Neural cell (in vitro differentiated cells): ENCODE measurements around the gene LORICRIN. TPM values are rescaled to one million over a fixed set of nuclear protein-coding genes. Genes with fewer than 3 reads are reported as not detected.
A peak's percentile ranks its signal among the peaks of the same experiment; 100 is the strongest.
"Not testable (repeated sequence)": the region's sequence is repeated elsewhere in the genome, so short reads cannot be mapped to it uniquely, and the experiment has no call there.

ENCODE experiments used
- H2AFZ ChIP-seq: fragments of 200-600, 300-800 bp; sonication (generic), shearing (Covaris generic); 2 replicates; pipeline ENCODE4 v1.6.0; 2014; ENCODE audit warnings: low read depth, mild to moderate bottlenecking, antibody characterized with exemption, low read length, moderate library complexity
- H3F3A ChIP-seq: fragments of 200-600 bp; shearing (Covaris generic); 2 replicates; pipeline ENCODE4 v1.6.1; 2016; ENCODE audit warnings: mild to moderate bottlenecking, moderate library complexity, mixed read lengths, antibody characterized with exemption, low read length; ENCODE audit not compliant: insufficient read depth, poor library complexity, severe bottlenecking
- H3K27ac ChIP-seq: fragments of 200-600, 300-800 bp; sonication (generic), shearing (Covaris generic); 2 replicates; pipeline ENCODE4 v1.5.1; 2014; ENCODE audit warnings: mild to moderate bottlenecking, low read length, moderate library complexity
- H3K27me3 ChIP-seq: fragments of 300-800, 200-600 bp; sonication (generic), shearing (Covaris generic); 2 replicates; pipeline ENCODE4 v1.6.0; 2014; ENCODE audit warnings: mild to moderate bottlenecking, low read depth, low read length, moderate library complexity; ENCODE audit not compliant: insufficient read depth
- H3K36me3 ChIP-seq: fragments of 300-800, 200-600 bp; sonication (generic), shearing (Covaris generic); 2 replicates; pipeline ENCODE4 v1.5.1; 2014; ENCODE audit warnings: mild to moderate bottlenecking, antibody characterized with exemption, low read length, moderate library complexity; ENCODE audit not compliant: insufficient read depth
- H3K4me2 ChIP-seq: fragments of 300-800, 200-600 bp; sonication (generic), shearing (Covaris generic); 2 replicates; pipeline ENCODE4 v1.6.0; 2014; ENCODE audit warnings: mild to moderate bottlenecking, low read length
- H3K4me3 ChIP-seq: fragments of 300-800, 200-600 bp; sonication (generic), shearing (Covaris generic); 2 replicates; pipeline ENCODE4 v1.5.1; 2014; ENCODE audit warnings: mild to moderate bottlenecking, low read length, moderate library complexity
- H3K79me2 ChIP-seq: fragments of 200-600 bp; shearing (Covaris generic); replicated peaks from 2 replicates; pipeline ENCODE4 v1.6.0; 2014; ENCODE audit warnings: mild to moderate bottlenecking, low read length, moderate library complexity; ENCODE audit not compliant: insufficient read depth
- H3K9ac ChIP-seq: fragments of 300-800, 200-600 bp; sonication (generic), shearing (Covaris generic); 2 replicates; pipeline ENCODE4 v1.6.1; 2016; ENCODE audit warnings: mild to moderate bottlenecking, low read length, mixed read lengths
- H3K9me2 ChIP-seq: fragments of 200-600 bp; shearing (Covaris generic); 2 replicates; pipeline ENCODE4 v1.6.1; 2016; ENCODE audit warnings: mild to moderate bottlenecking, low read length, mixed read lengths; ENCODE audit not compliant: insufficient read depth
- H3K9me3 ChIP-seq: fragments of 200-600, 300-800 bp; sonication (generic), shearing (Covaris generic); 2 replicates; pipeline ENCODE4 v1.6.1; 2016; ENCODE audit warnings: mild to moderate bottlenecking, mixed run types, low read length, moderate library complexity, mixed read lengths
- H4K20me1 ChIP-seq: fragments of 200-600 bp; shearing (Covaris generic); 2 replicates; pipeline ENCODE4 v1.6.1; 2016; ENCODE audit warnings: mild to moderate bottlenecking, mixed run types; ENCODE audit not compliant: insufficient read depth
- EP300 ChIP-seq: fragments of 450-650 bp; conservative IDR thresholded peaks from 2 replicates; pipeline ENCODE4 v1.6.1; 2014; ENCODE audit warnings: antibody characterized with exemption, mild to moderate bottlenecking, moderate library complexity; ENCODE audit not compliant: poor library complexity, severe bottlenecking
- EZH2 ChIP-seq: fragments of 200-600, 300-800 bp; shearing (Covaris generic), sonication (generic); IDR thresholded peaks from 2 replicates; pipeline ENCODE4 v1.6.1; 2014; ENCODE audit warnings: antibody characterized with exemption, low read length, borderline replicate concordance, mild to moderate bottlenecking; ENCODE audit not compliant: insufficient read depth, poor library complexity, severe bottlenecking
- MXI1 ChIP-seq: fragments of 450-650 bp; conservative IDR thresholded peaks from 2 replicates; pipeline ENCODE4 v1.6.1; 2014; ENCODE audit warnings: antibody characterized with exemption, mild to moderate bottlenecking; ENCODE audit not compliant: poor library complexity, severe bottlenecking
- POLR2AphosphoS5 ChIP-seq: IDR thresholded peaks from 2 replicates; pipeline ENCODE4 v1.6.1; 2012
- RAD21 ChIP-seq: fragments of 450-650 bp; conservative IDR thresholded peaks from 2 replicates; pipeline ENCODE4 v1.6.1; 2014; ENCODE audit warnings: antibody characterized with exemption, mild to moderate bottlenecking, moderate library complexity
- SMC3 ChIP-seq: fragments of 450-650 bp; conservative IDR thresholded peaks from 2 replicates; pipeline ENCODE4 v1.6.1; 2014; ENCODE audit warnings: antibody characterized with exemption, mild to moderate bottlenecking, moderate library complexity; ENCODE audit not compliant: poor library complexity
- TAF1 ChIP-seq: IDR thresholded peaks from 2 replicates; pipeline ENCODE4 v1.6.1; 2012; ENCODE audit warnings: low read depth
- polyA plus RNA-seq: library from polyadenylated mRNA; depleted of rRNA; stranded (reverse); fragments of >200 nt; gene quantifications from 2 replicates; pipeline ENCODE4 v1.2.3, GENCODE V29; 2014
- TF ChIP-seq, protein P1 (sequence below): IDR thresholded peaks from 2 replicates; pipeline ENCODE4 v1.6.1; 2012; ENCODE audit warnings: borderline replicate concordance
- TF ChIP-seq, protein P2 (sequence below): fragments of 450-650 bp; IDR thresholded peaks from 2 replicates; pipeline ENCODE4 v1.5.1; 2014; ENCODE audit warnings: antibody characterized with exemption, mild to moderate bottlenecking, moderate library complexity; ENCODE audit not compliant: poor library complexity, severe bottlenecking

LORICRIN gene
- polyA plus RNA-seq, 1 donor from 2014 or later, result 1.3 TPM

DNA sequence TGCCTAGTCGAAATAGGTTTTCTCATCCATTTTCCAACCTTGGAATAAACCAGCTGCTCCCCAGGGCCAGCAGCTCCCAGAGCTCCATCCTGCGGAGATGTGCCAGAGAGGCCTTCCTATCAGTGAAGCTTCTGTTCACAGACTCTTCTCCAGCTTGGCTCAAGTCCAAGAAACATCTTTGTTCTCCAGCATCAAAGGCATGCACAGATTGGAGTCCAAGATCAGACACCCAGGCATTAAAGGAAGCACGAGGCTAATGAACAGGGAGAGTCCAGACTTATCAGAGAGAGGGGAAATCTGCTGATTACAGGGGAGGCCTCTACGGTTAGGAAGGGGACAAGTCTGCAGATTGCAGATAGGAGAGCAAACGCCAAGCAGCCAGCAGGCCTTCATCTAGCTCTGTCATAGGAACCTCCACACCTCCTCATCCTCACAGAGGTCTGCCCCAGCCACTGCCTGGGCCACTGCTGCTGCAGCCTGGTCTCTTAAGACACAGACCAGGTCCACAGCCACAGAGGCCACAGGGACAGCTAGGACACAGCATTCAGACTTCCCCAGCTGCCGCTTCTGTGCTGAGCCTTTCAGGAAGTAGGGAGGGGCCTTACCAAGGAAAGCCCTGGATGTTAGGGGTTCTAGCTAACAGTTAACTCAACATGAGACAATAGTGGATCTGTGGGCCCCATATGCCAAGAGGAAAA is 38.7 kb upstream of the LORICRIN start:
- Histone ChIP-seq H2AFZ (no peak overlapping the region), H3K4me3 (no peak overlapping the region), H3F3A (no peaks in the 10 kb centered on the region), H3K27me3 (no peaks in the 10 kb centered on the region), H3K9ac (no peak overlapping the region), H3K9me3 (no peaks in the 10 kb centered on the region), H4K20me1 (no peaks in the 10 kb centered on the region), H3K9me2 (no peaks in the 10 kb centered on the region), H3K4me2 (no peak overlapping the region), H3K27ac (no peak overlapping the region), H3K36me3 (no peaks in the 10 kb centered on the region), H3K79me2 (no peaks in the 10 kb centered on the region)
- no peak for TF ChIP-seq SMC3
- no peak for TF ChIP-seq RAD21
- TF ChIP-seq EZH2, result no peak
- no peak for TF ChIP-seq POLR2AphosphoS5
- no peak for TF ChIP-seq MXI1
- no peak for TF ChIP-seq TAF1
- TF ChIP-seq, protein P1, sequence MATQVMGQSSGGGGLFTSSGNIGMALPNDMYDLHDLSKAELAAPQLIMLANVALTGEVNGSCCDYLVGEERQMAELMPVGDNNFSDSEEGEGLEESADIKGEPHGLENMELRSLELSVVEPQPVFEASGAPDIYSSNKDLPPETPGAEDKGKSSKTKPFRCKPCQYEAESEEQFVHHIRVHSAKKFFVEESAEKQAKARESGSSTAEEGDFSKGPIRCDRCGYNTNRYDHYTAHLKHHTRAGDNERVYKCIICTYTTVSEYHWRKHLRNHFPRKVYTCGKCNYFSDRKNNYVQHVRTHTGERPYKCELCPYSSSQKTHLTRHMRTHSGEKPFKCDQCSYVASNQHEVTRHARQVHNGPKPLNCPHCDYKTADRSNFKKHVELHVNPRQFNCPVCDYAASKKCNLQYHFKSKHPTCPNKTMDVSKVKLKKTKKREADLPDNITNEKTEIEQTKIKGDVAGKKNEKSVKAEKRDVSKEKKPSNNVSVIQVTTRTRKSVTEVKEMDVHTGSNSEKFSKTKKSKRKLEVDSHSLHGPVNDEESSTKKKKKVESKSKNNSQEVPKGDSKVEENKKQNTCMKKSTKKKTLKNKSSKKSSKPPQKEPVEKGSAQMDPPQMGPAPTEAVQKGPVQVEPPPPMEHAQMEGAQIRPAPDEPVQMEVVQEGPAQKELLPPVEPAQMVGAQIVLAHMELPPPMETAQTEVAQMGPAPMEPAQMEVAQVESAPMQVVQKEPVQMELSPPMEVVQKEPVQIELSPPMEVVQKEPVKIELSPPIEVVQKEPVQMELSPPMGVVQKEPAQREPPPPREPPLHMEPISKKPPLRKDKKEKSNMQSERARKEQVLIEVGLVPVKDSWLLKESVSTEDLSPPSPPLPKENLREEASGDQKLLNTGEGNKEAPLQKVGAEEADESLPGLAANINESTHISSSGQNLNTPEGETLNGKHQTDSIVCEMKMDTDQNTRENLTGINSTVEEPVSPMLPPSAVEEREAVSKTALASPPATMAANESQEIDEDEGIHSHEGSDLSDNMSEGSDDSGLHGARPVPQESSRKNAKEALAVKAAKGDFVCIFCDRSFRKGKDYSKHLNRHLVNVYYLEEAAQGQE, result no peak
- TF ChIP-seq, protein P2, sequence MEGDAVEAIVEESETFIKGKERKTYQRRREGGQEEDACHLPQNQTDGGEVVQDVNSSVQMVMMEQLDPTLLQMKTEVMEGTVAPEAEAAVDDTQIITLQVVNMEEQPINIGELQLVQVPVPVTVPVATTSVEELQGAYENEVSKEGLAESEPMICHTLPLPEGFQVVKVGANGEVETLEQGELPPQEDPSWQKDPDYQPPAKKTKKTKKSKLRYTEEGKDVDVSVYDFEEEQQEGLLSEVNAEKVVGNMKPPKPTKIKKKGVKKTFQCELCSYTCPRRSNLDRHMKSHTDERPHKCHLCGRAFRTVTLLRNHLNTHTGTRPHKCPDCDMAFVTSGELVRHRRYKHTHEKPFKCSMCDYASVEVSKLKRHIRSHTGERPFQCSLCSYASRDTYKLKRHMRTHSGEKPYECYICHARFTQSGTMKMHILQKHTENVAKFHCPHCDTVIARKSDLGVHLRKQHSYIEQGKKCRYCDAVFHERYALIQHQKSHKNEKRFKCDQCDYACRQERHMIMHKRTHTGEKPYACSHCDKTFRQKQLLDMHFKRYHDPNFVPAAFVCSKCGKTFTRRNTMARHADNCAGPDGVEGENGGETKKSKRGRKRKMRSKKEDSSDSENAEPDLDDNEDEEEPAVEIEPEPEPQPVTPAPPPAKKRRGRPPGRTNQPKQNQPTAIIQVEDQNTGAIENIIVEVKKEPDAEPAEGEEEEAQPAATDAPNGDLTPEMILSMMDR, result no peak
- TF ChIP-seq EP300, result no peak

DNA sequence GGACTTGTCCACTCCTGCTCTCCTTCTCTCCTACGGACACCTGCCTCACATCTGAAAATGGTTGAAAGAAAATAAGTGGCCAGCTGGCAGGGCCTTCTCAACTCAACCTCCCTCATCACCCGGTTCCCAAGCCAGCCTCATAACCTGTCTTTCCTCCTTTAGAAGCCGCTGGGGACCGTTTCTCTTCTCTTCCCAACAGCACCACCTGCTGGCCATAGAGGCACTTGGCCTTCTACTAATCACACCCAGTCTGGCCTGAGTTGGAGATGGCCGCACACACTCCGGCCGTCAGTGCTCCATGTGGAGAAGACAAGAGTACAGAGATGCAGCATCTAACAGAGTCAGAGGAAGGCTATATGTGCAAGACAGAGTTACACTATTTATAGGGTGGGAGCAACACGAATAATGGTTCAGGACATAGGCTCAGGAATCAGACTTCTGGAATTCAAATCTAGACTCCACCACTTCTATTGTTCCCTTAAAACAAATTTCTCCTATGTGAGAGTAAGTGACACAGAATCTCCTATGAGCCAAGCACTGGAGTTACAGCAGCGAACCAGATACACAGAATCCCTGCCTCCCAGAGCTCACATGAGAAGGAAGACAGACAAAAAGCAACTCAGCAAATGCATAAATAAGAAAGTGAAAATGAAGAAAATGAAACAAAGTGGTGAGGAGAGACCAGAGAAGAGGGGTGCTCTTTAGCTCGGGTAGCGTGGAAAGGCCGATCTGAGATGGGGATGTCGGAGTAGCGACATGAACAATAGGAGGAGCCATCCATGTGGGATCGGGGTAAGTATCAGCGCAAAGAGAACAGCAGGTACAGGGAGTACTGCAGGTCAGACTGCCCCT is 36.2 kb upstream of the LORICRIN start:
- not testable (repeated sequence) for H3K79me2 ChIP-seq, H3K36me3 ChIP-seq, H3K9me3 ChIP-seq, H2AFZ ChIP-seq, H3K27ac ChIP-seq, H4K20me1 ChIP-seq, H3K4me2 ChIP-seq, H3K4me3 ChIP-seq, H3K9ac ChIP-seq, H3F3A ChIP-seq, H3K27me3 ChIP-seq, H3K9me2 ChIP-seq
- TF ChIP-seq, protein P2, result peak; percentile 77
- TF ChIP-seq SMC3 (peak; percentile 77), RAD21 (peak; percentile 71)
